Right lobe of liver (tissue), 6 donors: ENCODE measurements around the gene KHDC4. TPM values are rescaled to one million over a fixed set of nuclear protein-coding genes. Genes with fewer than 3 reads are reported as not detected.

Experiments used
- ATAC-seq, 4 donors: fragments of 200-7000 bp; cut with Tn5 transposase; one replicate each; pipeline ENCODE4 v1.9.1; 2020; ENCODE audit warnings: mild to moderate bottlenecking in 4 of 4, moderate library complexity in 4 of 4
- DNase-seq, 3 donors: peaks; one replicate each; pipeline ENCODE4 v3.0.0-alpha.2; 2020
- H3K27ac ChIP-seq, 3 donors: fragments of 200-600 bp; one replicate each; pipeline ENCODE4 v1.8.0; 2022
- H3K27me3 ChIP-seq, 2 donors: fragments of 200-600 bp; one replicate each; pipeline ENCODE4 v1.8.0; 2022
- H3K36me3 ChIP-seq, 4 donors: fragments of 200-600 bp; sonication (generic) in 1 of 4; one replicate each; pipeline versions ENCODE4 v1.5.1 to v1.8.0; 2017 to 2022; ENCODE audit warnings: control low read depth in 1 of 4
- H3K4me1 ChIP-seq, 4 donors: fragments of 200-600 bp; sonication (generic) in 1 of 4; one replicate each; pipeline versions ENCODE4 v1.5.1 to v1.8.0; 2017 to 2022; ENCODE audit warnings: control low read depth in 1 of 4
- H3K4me3 ChIP-seq, 3 donors: fragments of 200-600 bp; one replicate each; pipeline ENCODE4 v1.8.0; 2022
- H3K9me3 ChIP-seq, 4 donors: fragments of 200-600 bp; sonication (generic) in 1 of 4; one replicate each; pipeline versions ENCODE4 v1.5.1 to v1.8.0; 2017 to 2022; ENCODE audit warnings: control low read depth in 1 of 4
- POLR2A ChIP-seq: fragments of 450-650 bp; IDR thresholded peaks from one replicate; pipeline ENCODE4 v1.6.1; 2017; ENCODE audit warnings: antibody characterized with exemption, mild to moderate bottlenecking
- WGBS: methylation state at CpG from one replicate; pipeline ENCODE4 v1.1.6; 2018; ENCODE audit warnings: low coverage, low lambda C conversion rate; ENCODE audit not compliant: insufficient coverage; ENCODE audit errors: missing lambda C conversion rate; 5-methylcytosine and 5-hydroxymethylcytosine counted together
- intact Hi-C, 2 donors: fragments of 100-400 bp; cut with DNase I; formaldehyde crosslinking; loops; one replicate each; pipeline versions ENCODE4 v1.11.2 to v1.14.1; 2022
- total RNA-seq, 6 experiments: library from RNA; depleted of rRNA in 2 of 6; stranded (reverse); fragments of >200 nt in 2 of 6; fragmentation: NEBNext Ultra II Directional in 3 of 6; extraction: Animal tissue kit (Norgen Biotek cat#: 25700) in 3 of 6; gene quantifications; one replicate each; pipeline versions ENCODE4 v1.1.0 to v1.2.4, GENCODE V29; 2016 to 2023
- TF ChIP-seq, protein P1 (sequence below), 4 donors: fragments of 200-600 bp in 3 of 4; fragments of 450-650 bp in 1 of 4; IDR thresholded peaks; one replicate each; pipeline versions ENCODE4 v1.5.1 to v1.8.0; 2016 to 2022; ENCODE audit warnings: antibody characterized with exemption in 4 of 4, mild to moderate bottlenecking in 2 of 4
- donor health status: DM: no; HTN: yes; CAD: no.
- donor health status: DM: no; HTN: no; CAD: no.
- donor health status: DM: no; HTN: no; CAD: no.
- donor health status: DM: no; HTN: yes; CAD: no.
- donor health status: DM: no; HTN: yes; CAD: no.

The KHDC4 gene
- total RNA-seq, 6 experiments from 2014 or later: 14.1 to 19.0 (median 17.2) TPM

DNA sequence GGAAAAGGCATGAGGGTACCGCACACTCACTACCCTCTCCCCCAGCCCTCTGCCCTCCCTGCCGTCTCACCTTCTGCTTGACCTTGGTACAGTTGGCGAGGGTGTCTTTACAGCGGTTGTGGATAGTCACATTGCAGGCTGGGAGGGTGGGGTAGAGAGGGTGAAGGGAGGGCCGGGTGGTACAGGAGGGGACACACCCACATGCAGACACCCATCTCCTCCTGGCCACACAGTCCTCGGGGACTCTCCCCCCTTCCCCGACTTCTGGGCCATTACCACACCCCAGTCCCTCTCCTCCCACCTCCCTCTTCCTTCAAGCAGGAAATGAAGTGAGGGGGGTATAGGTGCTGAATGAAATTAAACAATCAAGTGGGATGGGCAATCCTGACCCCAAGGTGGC is 32.5 kb upstream of the KHDC4 start:
- WGBS: 49% methylated on average over 4 of the region's 7 CpGs
- DNase-seq: no peak
- Histone ChIP-seq H3K27ac (peak overlapping the region in 1 of 3 donors; percentile 51), H3K4me1 (peaks cover 0 to 15% (median 3%) of the 10 kb centered on the region in 4 donors), H3K36me3 (peaks cover 0 to 27% (median 3%) of the 10 kb centered on the region in 4 donors), H3K9me3 (no peaks in the 10 kb centered on the region), H3K4me3 (no peak overlapping the region), H3K27me3 (no peaks in the 10 kb centered on the region)
- no peak for ATAC-seq
- TF ChIP-seq, protein P1, sequence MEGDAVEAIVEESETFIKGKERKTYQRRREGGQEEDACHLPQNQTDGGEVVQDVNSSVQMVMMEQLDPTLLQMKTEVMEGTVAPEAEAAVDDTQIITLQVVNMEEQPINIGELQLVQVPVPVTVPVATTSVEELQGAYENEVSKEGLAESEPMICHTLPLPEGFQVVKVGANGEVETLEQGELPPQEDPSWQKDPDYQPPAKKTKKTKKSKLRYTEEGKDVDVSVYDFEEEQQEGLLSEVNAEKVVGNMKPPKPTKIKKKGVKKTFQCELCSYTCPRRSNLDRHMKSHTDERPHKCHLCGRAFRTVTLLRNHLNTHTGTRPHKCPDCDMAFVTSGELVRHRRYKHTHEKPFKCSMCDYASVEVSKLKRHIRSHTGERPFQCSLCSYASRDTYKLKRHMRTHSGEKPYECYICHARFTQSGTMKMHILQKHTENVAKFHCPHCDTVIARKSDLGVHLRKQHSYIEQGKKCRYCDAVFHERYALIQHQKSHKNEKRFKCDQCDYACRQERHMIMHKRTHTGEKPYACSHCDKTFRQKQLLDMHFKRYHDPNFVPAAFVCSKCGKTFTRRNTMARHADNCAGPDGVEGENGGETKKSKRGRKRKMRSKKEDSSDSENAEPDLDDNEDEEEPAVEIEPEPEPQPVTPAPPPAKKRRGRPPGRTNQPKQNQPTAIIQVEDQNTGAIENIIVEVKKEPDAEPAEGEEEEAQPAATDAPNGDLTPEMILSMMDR (IDR thresholded peaks at IDR 0.05): no peak
- no peak for TF ChIP-seq POLR2A
- intact Hi-C loops: no loop called here

DNA sequence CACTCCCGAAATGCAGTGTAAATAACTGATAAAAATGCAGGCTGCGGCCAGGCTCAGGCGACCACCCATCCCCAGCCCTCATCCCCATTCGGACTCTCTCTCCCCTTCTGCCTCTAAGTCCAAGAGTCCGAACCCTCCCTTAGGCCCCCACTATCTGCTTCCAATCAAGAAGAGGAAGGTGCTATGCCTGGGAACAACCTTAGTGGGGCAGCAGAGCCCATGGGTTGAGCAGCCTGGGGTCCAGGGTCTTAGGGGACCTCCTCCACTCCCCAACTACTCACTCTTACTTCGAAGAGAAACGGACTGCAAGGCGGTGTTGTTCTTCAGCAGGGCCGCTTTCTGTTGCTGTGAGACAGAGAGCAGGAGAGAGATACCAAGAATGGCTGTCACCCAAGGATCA is 31.9 kb upstream of the KHDC4 start:
- no peak overlapping the region for H3K4me3 ChIP-seq
- DNase-seq: no peak
- TF ChIP-seq, protein P1 (IDR thresholded peaks at IDR 0.05): no peak
- no peak for TF ChIP-seq POLR2A
- H3K27me3 ChIP-seq: no peaks in the 10 kb centered on the region
- intact Hi-C loops: no loop called here
- H3K27ac ChIP-seq: no peak overlapping the region
- 78% methylated on average over 3 of the region's 9 CpGs for WGBS
- no peak for ATAC-seq
- peaks cover 0 to 27% (median 4%) of the 10 kb centered on the region in 4 donors for H3K36me3 ChIP-seq
- H3K9me3 ChIP-seq: no peaks in the 10 kb centered on the region
- H3K4me1 ChIP-seq: peaks cover 0 to 12% (median 3%) of the 10 kb centered on the region in 4 donors

DNA sequence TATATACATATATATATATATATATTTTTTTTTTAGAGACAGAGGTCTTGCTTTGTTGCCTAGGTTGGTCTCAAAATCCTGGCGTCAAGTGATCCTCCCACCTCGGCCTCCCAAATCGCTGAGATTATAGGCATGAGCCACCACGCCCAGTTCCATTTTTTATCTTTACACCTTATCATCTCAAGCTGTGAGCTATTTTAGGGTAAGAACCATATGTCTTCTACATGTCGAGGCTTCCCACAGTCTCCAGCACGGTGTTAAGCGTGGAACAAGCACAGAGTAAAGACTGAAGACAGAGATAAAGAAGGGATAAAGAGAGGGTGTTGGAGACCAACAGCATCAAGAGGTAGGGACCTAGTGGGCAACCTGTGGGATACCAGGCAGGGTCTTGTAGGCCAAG is 30.0 kb upstream of the KHDC4 start:
- no peaks in the 10 kb centered on the region for H3K27me3 ChIP-seq
- H3K9me3 ChIP-seq: no peaks in the 10 kb centered on the region
- H3K27ac ChIP-seq: no peak overlapping the region
- no peak for DNase-seq
- 86% methylated on average over 7 of the region's 7 CpGs for WGBS
- ATAC-seq: no peak
- intact Hi-C loops: no loop called here
- H3K4me3 ChIP-seq: no peak overlapping the region
- TF ChIP-seq, protein P1 (IDR thresholded peaks at IDR 0.05): no peak
- no peak for TF ChIP-seq POLR2A
- H3K36me3 ChIP-seq: peaks cover 0 to 30% (median 4%) of the 10 kb centered on the region in 4 donors
- H3K4me1 ChIP-seq: peaks cover 0 to 12% (median 3%) of the 10 kb centered on the region in 4 donors

DNA sequence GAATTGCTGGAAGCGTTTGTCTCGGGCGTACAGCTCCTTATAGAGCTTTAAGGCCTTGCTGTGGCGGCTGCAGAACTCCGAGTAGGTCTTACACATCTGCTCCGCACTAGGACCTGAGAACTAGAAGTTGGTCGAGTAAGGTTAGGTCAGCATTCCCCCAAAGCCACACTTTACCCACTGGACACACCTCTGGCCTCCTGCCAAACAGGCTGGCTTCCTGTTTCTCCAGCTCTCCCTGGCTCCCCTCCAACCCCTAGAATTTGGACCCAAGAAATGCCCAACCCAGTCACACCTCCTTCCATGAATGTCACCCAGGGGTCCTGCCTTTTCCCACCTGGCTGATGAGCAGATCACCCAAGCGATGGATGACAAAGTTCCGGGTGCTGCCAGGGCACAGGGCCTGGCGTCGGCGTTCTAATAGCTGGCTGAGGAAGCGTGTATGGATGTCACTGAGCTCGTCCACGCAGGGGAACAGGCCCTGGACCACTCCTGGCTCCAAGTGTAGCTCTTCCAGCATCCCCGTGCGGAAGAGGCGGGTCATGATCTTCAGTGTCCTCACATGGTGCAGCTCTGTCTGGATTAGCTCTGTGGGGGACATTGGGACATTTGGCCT is 28.5 kb upstream of the KHDC4 start:
- no peaks in the 10 kb centered on the region for H3K27me3 ChIP-seq
- peaks cover 0 to 6% (median 3%) of the 10 kb centered on the region in 4 donors for H3K4me1 ChIP-seq
- no peak for ATAC-seq
- intact Hi-C loops: no loop called here
- TF ChIP-seq, protein P1 (IDR thresholded peaks at IDR 0.05): no peak
- TF ChIP-seq POLR2A: no peak
- 84% methylated on average over 5 of the region's 18 CpGs for WGBS
- peaks cover 0 to 34% (median 4%) of the 10 kb centered on the region in 4 donors for H3K36me3 ChIP-seq
- no peak overlapping the region for H3K4me3 ChIP-seq
- no peak overlapping the region for H3K27ac ChIP-seq
- peak in 1 of 3 donors; percentile 56 for DNase-seq
- H3K9me3 ChIP-seq: no peaks in the 10 kb centered on the region
